ENCODE data around the gene FCN3.

The FCN3 gene

DNA sequence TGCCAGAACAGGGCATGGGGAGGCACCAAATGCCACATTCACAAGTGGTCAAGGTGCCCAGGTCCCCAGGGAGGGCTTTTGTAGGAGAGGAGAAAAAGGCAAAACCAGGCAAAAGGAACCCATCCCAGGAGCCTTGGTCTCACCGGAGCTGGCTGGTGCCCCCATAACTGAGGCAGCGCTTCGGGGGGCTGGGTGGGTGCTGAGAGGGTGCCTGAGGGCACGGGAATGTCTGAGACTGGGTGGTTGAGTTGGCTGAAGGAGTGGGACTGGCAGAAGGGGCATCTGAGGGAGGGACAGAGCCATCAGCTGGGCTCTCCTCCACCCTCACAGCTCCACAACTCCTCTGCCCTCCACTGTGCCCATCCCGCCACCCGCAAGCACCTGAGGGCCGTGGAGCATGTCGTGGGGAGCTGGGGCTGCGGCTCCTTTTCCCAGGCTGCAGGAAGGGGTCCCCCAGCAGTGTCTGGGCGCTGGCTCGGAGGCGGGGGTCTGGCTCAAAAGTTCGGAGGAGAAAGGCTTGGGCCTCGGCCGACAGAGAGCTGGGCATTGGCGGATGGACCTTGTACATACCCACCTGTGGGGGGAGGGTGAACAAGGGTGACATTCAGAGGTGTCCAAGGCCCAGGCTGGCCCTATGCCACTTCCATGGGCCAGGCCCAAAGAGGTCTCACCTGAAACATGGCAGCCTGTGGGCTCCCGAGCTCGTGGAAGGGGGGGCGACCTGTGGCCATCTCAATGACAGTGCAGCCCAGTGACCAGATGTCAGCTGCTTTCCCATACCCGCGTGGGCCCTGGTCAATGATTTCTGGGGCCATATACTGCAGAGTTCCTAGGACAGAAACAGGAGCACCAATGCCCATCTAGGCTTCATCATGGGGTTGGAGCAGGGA is 16.3 kb downstream of the FCN3 start:
- DNase-seq (ENCODE audit: low read depth), result no peak

DNA sequence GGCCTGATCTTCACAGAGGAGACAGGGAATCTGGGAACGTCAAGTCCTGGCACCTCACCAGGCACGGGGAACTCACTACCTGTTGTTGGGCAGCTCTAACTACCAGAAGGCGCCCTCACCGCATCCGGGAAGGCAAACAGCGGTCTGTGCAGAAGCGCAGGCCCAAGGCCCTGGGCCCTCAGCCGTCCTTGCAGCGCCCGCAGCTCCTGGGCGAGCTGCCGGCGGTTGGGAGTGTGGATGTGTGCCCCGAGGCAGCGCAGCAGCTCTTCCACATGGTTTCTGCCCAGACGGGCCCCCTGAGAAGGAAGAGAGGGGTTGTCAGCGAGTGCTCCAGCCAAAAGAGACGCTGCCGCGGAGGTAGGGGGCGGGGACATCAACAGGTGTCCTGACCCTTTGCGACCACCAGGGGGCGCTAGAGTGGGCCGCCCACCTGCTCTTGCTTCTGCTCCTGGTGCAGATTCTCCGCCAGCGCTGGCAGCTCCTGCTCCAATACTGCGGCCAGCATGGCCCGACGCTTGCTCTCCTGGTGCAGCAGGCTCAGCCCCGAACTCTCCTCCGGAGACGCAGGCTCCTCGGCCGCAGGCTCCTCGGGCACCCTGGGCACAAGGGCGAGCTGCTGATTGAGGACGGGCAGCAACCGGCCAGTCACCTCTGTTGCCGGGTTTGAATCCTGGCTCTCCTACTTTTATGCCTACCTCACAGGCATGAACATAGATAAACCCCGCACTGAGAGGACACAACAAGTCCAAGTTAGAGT is 17.2 kb downstream of the FCN3 start:
- DNase-seq (ENCODE audit: low read depth), result no peak

DNA sequence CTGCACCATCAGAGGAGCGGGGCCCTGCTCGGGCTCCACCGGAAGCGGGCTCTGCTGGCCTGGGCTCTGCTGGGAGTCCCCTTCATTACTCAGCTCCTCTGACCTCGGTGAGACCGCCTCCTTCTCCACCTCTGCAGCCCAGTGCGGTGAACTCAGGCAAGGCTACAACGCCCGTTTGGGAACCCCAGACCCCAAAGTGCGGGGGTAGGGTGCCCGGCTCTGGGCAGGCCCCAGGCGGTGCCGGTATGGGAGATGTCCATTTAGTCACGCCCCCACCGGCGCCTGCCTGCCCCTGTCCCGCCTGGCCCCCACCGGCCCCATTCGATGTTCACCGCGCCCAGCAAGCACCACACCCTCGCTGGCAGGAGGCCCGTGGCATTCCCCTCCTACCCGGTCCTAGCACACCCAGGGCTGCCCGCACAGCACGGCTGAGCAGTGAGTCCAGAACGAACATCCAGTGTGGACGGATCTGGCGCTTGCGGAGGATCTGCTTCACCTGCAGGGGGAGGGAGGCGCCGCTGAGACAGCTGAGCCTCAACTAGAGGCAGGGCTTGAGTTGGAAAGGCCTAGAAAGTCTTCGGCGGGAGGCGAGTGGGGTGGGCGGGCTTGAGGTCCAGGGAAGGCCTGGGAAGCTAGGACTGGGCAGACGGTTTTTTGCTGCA is 17.9 kb downstream of the FCN3 start:
- no peak for DNase-seq (ENCODE audit: low read depth)

DNA sequence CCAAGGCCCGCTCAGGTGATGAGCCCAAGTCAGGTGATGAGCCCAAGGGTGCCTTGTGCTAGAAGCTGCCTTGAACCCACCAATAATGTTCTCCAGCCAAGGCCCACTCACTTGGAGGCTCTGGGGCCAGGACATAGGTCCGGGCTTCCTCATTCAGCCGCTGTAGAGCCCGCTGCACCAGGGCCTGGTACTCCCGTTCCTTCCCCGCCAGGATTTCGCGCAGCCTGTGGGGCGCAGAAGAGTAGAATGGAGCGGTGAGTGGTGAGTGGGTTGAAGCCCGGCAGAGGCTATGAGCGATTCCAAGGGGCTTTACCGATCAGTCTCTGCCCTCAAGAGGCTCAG is 18.4 kb downstream of the FCN3 start:
- no peak for DNase-seq (ENCODE audit: low read depth)

DNA sequence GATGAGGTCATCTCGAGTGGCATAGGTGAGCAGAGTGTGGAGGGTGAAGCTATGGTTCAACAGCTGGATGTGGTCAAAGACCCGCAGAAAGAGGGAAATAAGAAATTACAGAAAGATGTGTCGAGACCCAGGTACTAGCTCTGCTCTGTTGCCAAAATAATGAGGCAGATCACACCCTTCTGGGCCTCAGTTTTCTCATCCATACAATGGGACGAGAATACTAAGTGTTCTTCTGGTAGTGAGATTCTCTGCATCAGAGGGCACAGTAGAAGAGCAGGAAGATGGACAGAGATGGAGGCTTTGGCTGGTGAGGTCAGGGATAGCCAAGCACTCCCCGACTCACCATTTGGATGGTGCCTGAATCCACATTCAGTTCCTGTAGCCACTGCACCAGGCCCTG is 18.9 kb downstream of the FCN3 start:
- no peak for DNase-seq (ENCODE audit: low read depth)

DNA sequence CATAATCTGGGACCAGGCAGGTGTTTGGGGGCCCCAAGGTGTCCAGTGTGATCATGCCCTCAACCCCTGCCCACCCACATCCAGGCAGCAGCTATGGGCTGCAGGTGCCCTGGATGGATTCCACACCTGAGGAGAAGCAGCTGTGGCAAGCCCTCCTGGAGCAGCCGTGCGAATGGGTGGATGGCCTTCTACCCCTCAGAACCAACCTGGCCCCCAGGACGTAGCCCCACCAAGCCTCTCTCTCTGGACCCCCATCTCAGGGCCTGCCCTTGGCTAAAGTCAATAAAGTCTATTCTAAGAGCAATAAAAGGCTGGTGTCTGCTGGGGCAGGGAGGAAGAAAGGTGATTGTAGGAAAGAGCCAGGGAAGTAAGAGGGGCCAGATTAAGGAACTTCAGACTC is 21.0 kb downstream of the FCN3 start:
- no peak for DNase-seq (ENCODE audit: low read depth)

DNA sequence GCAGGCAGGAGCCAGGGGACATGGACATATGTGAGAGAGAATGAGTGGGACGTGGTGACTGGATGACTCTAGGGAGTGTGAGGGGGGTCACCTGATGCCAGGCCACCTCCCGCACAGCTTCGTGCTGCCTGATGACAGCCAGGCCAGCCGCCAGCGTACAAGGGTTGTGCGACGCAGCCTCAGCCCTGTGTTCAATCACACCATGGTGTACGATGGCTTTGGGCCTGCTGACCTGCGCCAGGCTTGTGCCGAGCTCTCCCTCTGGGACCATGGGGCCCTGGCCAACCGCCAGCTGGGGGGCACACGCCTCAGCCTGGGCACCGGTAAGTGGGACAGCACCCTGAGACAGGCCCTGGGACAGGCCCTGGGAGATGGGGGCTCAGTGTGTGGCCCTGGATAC is 21.5 kb downstream of the FCN3 start:
- no peak for DNase-seq (ENCODE audit: low read depth)

DNA sequence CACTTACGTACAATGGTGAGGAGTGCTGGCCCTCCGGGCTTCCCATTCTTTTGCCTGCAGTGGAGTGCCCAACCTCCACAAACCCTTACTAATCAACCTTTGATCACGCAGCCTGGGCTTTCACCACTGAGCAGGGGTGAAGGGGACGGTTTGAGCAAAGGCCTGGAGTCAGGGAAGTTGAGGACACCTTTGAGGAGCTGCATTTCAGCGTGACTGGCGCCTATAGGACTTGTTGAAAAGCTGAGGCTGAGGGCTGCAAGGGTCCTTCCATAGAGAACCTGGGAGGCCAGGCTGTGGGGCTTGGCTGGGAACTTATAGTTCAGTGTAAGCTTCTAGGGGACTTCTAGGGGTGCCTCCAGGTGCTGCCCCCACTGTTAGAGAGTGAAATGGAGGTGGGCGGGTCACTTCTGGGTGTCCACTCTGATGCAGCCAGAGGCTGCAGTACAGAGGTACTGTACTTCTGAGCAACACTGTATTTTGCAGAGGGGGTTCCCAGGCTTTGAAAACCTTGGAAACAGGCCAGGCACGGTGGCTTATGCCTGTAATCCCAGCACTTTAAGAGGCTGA is 23.0 kb downstream of the FCN3 start:
- no peak for DNase-seq (ENCODE audit: low read depth)

DNA sequence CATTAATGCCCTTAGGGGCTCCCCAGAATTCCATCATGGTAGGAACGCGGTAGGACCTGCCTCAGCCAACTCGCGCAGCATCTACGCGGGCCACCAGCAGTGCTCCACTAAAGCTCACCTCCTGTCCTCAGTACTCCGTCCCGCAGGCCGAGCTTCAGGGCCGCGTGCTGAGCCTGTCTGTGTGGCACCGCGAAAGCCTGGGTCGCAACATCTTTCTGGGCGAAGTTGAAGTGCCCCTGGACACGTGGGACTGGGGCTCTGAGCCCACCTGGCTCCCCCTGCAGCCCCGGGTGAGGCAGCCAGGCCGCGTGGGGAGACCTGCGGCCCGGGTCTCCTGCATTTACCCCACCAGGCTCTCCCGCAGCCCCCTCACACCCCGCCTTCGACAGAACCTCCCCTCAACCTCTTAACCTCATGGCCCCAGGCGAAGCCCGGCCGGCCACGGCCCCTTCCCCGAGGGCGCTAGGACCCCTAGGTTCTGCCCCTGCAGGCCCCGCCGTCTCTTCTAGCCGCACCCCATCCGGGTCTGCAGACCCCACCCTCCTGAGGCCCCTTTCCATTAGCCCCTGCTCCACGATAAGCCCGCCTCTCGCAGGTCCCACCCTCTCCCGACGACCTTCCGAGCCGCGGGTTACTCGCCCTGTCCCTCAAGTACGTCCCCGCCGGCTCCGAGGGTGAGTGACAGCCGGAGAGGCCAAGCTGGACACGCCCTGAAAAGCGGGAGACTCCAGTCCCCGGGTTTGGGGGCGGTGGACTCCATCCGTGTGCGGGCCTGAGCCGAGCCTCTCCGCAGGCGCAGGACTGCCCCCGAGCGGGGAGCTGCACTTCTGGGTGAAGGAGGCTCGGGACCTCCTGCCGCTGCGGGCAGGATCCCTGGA is 23.7 kb downstream of the FCN3 start:
- DNase-seq (ENCODE audit: low read depth), result no peak

DNA sequence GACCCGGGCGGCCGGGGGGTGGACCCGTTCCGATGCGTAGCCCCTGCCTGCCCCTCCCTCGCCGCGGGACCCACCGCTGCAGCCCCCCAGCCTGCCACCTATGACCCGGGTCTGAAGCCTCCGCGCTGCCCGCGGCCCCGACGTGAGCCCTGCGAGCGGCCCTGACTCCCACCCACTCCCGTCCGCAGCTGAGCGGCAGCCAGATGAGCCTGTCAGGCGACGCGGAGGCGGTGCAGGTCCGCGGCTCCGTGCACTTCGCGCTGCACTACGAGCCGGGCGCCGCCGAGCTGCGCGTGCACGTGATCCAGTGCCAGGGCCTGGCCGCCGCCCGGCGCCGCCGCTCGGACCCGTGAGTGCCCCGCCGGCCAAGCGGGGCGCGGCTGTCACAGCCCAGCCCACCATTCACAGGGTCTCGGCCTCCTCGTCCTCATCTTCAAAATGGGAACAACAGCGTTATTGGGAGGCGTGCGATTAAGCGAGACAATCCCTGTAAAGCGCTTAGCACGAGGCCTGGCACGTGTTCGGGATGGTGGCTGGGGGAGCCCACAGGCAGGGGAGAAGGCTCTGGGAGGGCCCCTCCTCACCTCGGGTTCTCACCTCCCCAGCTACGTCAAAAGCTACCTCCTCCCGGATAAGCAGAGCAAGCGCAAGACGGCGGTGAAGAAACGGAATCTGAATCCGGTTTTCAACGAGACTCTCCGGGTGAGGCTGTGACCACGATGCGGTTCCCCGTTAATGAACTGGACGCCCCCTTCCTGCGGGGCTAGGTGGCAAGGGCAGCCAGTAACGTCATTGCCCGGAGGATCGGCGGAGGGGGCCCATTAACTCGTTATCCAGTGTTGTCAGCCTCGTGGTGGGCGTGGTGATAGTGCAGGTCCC is 24.6 kb downstream of the FCN3 start:
- DNase-seq (ENCODE audit: low read depth), result no peak

DNA sequence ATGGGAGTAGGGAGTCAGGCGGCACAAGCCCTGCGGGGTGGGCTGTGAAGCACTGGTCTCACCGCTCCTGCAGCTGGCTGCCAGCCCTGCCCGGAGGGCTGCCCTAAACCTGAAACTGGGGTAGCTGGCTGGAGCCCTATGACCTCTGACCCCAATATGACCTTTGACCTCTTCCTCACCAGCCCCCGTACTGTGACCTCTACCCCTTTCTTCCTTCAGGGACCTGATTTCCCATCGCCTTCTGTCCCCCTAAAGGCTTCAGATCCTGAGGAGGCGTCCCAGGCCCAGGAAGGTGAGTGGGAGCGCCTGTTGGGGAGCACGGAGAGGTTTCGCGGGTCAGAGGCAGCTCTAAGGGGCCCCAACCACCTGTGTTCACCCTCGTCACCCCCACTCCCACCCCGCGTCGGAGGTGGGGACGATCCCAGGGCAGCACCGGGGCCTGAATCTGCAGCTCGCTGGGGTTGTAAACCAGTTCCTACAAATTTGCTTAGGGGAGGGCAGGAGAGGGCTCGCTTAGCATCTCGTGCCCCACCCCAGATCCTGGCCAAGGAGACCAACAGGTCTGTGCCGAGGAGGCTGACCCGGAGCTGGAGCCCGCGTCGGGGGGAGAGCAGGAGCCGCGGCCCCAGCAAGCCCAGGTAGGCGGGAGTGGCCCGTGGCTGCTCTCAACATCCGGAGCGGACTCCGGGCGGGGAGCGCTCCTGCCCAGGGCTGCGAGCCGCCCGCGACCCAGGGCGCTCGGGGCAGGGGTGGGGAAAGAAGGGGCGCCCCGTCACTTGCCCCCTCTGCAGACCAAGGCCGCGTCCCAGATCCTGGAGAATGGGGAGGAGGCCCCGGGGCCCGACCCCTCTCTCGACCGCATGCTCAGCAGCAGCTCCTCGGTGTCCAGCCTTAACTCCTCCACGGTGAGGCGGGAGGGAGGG is 25.5 kb downstream of the FCN3 start:
- no peak for DNase-seq (ENCODE audit: low read depth)

DNA sequence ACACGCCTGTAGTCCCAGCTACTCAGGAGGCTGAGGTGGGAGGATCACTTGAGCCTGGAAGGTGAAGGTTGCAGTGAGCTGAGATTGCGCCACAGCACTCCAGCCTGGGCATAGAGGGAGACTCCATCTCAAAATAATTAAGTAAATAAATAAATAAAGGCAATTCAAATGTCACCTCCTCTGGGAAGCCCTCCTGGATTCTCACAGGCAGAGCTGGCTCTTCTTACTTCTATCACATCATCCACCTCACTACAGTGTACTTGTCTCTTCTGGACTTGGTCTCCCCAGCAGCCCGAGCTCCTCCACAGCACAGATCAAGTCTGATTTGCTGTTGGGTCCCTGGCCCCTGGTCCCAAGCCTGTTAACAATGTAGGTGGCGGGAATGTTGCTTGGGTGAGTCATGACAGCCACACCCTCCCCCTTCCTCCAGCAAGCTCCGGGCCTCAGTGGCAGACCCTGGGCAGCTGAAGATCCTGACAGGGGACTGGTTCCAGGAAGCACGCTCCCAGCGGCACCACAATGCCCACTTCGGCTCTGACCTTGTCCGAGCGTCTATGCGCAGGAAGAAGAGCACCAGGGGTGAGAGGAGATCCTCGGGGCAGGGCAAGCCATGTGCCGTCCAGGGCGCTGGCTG is 27.5 kb downstream of the FCN3 start:
- no peak for DNase-seq (ENCODE audit: low read depth)

DNA sequence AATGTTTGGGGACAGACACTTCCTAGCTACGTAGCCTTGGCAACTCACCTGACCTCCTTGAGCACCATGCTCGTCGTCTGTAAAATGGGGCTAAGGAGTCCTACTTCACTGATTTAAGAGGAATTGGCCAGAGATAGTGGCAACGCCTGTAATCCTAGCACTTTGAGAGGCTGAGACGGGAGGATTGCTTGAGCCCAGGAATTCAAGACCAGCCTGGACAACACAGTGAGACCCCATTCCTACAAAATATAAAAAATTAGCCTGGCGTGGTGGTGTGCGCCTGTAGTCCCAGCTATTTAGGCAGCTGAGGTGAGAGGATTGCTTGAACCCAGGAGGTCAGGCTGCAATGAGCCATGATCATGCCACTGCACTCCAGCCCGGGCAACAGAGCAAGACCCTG is 28.3 kb downstream of the FCN3 start:
- no peak for DNase-seq (ENCODE audit: low read depth)

DNA sequence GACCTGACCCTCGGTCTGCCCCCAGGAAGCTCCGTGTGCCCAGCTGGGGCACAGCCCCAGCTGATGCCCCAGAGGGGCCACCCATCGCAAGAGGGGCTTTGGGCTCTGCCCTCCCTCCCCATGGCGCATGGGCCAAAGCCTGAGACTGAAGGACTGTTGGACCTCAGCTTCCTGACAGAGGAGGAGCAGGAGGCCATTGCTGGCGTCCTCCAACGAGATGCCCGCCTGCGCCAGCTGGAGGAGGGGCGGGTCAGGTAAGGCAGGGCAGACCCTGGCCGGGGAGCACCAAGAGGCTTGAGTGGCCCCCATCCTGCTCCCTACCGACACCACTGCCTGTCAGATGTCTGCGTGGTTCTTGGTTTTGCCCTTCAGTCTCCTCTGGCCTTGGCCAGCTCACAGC is 29.4 kb downstream of the FCN3 start:
- no peak for DNase-seq (ENCODE audit: low read depth)

DNA sequence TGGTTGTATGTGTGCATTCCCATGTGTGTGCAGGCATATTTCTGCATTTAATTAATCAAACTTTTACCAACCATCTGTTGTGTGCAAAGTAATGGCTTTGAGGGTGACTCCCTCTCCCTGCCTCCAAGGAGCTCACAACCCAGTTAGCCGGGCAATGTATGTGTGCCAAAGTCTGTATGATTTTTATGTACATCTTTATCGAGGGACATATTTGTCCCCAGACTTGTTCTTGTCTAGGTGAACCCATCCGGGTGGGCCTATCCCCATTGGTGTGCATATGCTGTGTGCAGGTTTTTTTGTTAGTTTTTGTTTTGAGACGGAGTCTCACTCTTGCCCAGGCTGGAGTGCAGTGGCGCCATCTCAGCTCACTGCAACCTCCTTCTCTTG is 31.0 kb downstream of the FCN3 start:
- DNase-seq (ENCODE audit: low read depth), result no peak

DNA sequence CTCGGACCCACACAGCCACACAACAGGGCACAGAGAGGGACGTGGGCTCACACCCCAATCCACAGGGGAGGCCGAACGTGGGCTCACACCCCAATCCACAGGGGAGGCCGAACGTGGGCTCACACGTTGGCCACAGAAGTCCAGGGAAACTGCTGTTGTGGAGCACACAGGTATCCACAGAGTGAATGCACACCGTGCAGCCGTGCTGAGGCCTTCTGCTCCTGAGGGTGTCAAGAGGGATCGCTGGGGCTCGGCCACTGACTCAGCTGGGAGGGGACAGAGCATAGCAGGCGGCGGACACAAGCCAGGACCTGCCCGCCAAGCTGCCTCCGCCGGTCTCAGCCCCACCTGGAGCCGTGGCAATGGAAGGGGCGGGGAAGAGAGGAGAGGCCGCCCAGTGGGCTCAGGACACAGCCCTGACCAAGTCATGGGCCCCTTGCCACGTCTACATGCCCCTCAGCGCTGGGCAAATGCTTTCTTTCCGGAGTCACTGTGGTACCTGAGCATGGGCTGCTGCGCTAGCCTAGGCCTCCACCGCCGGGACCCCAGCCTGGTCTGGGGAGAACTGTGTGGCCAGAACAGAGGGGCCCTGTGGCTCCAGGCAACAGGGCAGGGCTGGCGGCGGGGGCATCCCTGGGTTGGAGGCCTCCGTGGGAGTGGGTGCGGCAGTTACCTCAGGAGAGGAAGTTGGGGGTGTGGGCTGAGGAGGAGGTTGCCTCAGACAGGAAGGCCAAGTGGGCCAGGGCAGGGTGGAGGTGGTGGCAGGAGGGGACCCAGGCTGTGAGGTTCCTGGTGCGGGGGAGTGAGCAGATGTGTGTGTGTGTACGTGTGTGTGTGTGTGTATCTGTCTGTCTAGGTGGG is 31.6 kb downstream of the FCN3 start:
- no peak for DNase-seq (ENCODE audit: low read depth)

DNA sequence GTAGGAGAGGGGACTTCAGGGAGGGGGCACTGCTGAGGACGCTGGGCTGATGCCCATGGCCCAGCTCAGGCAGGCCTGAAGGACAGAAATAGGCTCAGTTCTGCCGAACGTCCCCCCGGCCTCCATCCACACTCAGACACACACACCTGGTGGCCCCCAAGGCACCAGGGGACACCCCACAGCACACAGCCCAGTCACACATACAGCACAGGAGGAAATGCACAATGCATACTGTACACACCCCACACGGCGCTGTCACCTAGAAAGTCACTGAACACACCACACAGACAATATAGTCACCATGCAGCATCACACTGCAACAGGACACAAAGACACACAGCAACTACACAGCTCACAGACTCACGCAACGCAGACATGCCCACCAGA is 32.2 kb downstream of the FCN3 start:
- no peak for DNase-seq (ENCODE audit: low read depth)
